Activated B cell treated with CpG ODN at 0.5 μM for 24 hours (primary cell): ENCODE results near the gene FCER1G. TPM values are rescaled to one million over a fixed set of nuclear protein-coding genes. Genes with fewer than 3 reads are reported as not detected.
"Not testable (repeated sequence)": the region's sequence is repeated elsewhere in the genome, so short reads cannot be mapped to it uniquely, and the experiment has no call there.

Experiments
- ATAC-seq: fragments of 200-7000 bp; cut with Tn5 transposase; one replicate; pipeline ENCODE4 v1.10.0; 2021; ENCODE audit warnings: low read depth, mild to moderate bottlenecking, moderate library complexity
- CTCF ChIA-PET: fragments of 350-600 bp; sonication (Branson Sonifier 250); formaldehyde crosslinking; loops from one replicate; lab custom pipeline; 2021; ENCODE audit warnings: antibody characterized with exemption; lab: Charles Lee
- POLR2A ChIA-PET: fragments of 350-600 bp; sonication (Branson Sonifier 250); formaldehyde crosslinking; loops from one replicate; lab custom pipeline; 2021; ENCODE audit warnings: antibody characterized with exemption; lab: Charles Lee
- DNase-seq: peaks from one replicate; pipeline ENCODE4 v3.0.0; 2022
- H3K27ac Mint-ChIP-seq: one replicate; pipeline ENCODE4 v1.8.0; 2020; ENCODE audit warnings: mixed read lengths
- H3K27me3 Mint-ChIP-seq: one replicate; pipeline ENCODE4 v1.8.0; 2021; ENCODE audit warnings: mixed read lengths
- H3K36me3 Mint-ChIP-seq: one replicate; pipeline ENCODE4 v1.8.0; 2021; ENCODE audit warnings: low read depth, mixed read lengths
- H3K4me1 Mint-ChIP-seq: one replicate; pipeline ENCODE4 v1.8.0; 2021; ENCODE audit warnings: mixed read lengths
- H3K4me3 Mint-ChIP-seq: one replicate; pipeline ENCODE4 v1.8.0; 2020; ENCODE audit warnings: mild to moderate bottlenecking, mixed read lengths
- H3K9me3 Mint-ChIP-seq: one replicate; pipeline ENCODE4 v1.8.0; 2020; ENCODE audit warnings: mixed read lengths
- intact Hi-C: fragments of 100-400 bp; cut with micrococcal nuclease; formaldehyde crosslinking; loops from one replicate; pipeline ENCODE4 v1.15.1; 2024
- total RNA-seq: library from RNA; stranded (reverse); gene quantifications from 2 replicates; pipeline ENCODE4 v1.2.3, GENCODE V29; 2022
- TF ChIP-seq, protein P1 (sequence below): fragments of 200-600 bp; IDR thresholded peaks from one replicate; pipeline ENCODE4 v1.8.0; 2022; ENCODE audit warnings: antibody characterized with exemption, mild to moderate bottlenecking

FCER1G gene
- total RNA-seq, 1 donor from 2014 or later: 0.60 TPM

- ATAC-seq (no peak), DNase-seq (no peak)
- Mint-ChIP-seq H3K4me3 (no peak overlapping the region), H3K27me3 (peaks cover 17% of the 10 kb centered on the region), H3K4me1 (no peaks in the 10 kb centered on the region), H3K27ac (no peak overlapping the region), H3K36me3 (no peaks in the 10 kb centered on the region), H3K9me3 (peaks cover 6% of the 10 kb centered on the region)
- intact Hi-C loops: no loop called here
- CTCF ChIA-PET: no interaction called here
- TF ChIP-seq, protein P1, sequence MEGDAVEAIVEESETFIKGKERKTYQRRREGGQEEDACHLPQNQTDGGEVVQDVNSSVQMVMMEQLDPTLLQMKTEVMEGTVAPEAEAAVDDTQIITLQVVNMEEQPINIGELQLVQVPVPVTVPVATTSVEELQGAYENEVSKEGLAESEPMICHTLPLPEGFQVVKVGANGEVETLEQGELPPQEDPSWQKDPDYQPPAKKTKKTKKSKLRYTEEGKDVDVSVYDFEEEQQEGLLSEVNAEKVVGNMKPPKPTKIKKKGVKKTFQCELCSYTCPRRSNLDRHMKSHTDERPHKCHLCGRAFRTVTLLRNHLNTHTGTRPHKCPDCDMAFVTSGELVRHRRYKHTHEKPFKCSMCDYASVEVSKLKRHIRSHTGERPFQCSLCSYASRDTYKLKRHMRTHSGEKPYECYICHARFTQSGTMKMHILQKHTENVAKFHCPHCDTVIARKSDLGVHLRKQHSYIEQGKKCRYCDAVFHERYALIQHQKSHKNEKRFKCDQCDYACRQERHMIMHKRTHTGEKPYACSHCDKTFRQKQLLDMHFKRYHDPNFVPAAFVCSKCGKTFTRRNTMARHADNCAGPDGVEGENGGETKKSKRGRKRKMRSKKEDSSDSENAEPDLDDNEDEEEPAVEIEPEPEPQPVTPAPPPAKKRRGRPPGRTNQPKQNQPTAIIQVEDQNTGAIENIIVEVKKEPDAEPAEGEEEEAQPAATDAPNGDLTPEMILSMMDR: no peak
- POLR2A ChIA-PET: no interaction called here
Observed at GRCh38 chr1:161250829-161251228, 35.7 kb downstream of the FCER1G start.

- ChIA-PET POLR2A (no interaction called here), CTCF (no interaction called here)
- Mint-ChIP-seq H3K36me3 (no peaks in the 10 kb centered on the region), H3K27me3 (peaks cover 22% of the 10 kb centered on the region), H3K9me3 (peaks cover 10% of the 10 kb centered on the region), H3K27ac (no peak overlapping the region), H3K4me3 (no peak overlapping the region), H3K4me1 (no peaks in the 10 kb centered on the region)
- no peak for DNase-seq
- intact Hi-C loops: no loop called here
- ATAC-seq: no peak
- TF ChIP-seq, protein P1: no peak
Observed at GRCh38 chr1:161251579-161251978, 36.5 kb downstream of the FCER1G start.

GRCh38 chr1:161255302-161255701 is 40.2 kb downstream of the FCER1G start:
- CTCF ChIA-PET, DNase-seq, POLR2A ChIA-PET, H3K27ac Mint-ChIP-seq, H3K4me3 Mint-ChIP-seq, H3K36me3 Mint-ChIP-seq, ATAC-seq, intact Hi-C loops: not testable (repeated sequence)
- Mint-ChIP-seq H3K27me3 (peaks cover 49% of the 10 kb centered on the region), H3K4me1 (peaks cover 16% of the 10 kb centered on the region), H3K9me3 (peaks cover 18% of the 10 kb centered on the region)

- CTCF ChIA-PET: not testable (repeated sequence)
- peaks cover 53% of the 10 kb centered on the region for H3K27me3 Mint-ChIP-seq
Observed at GRCh38 chr1:161255955-161256520, 40.9 kb downstream of the FCER1G start.

GRCh38 chr1:161257109-161257508 is 42.0 kb downstream of the FCER1G start:
- ATAC-seq, DNase-seq, H3K36me3 Mint-ChIP-seq, H3K4me3 Mint-ChIP-seq, intact Hi-C loops, H3K27ac Mint-ChIP-seq, POLR2A ChIA-PET: not testable (repeated sequence)
- CTCF ChIA-PET: interaction anchor here (1.5 kb wide), 1 partner anchor 34 kb away, joined by 3 read pairs; no protein-coding TSS in a partner anchor
- H3K9me3 Mint-ChIP-seq: peaks cover 18% of the 10 kb centered on the region
- H3K4me1 Mint-ChIP-seq: peaks cover 30% of the 10 kb centered on the region
- peaks cover 53% of the 10 kb centered on the region for H3K27me3 Mint-ChIP-seq

More at GRCh38 chr1:161255955-161256520, 40.9 kb downstream of the FCER1G start:
- intact Hi-C loops, ATAC-seq, H3K4me3 Mint-ChIP-seq, H3K27ac Mint-ChIP-seq, POLR2A ChIA-PET, H3K36me3 Mint-ChIP-seq, DNase-seq: not testable (repeated sequence)
- Mint-ChIP-seq H3K4me1 (peaks cover 22% of the 10 kb centered on the region), H3K9me3 (peaks cover 18% of the 10 kb centered on the region)

- Mint-ChIP-seq H3K27ac (no peak within 1 kb of the TSS), H3K36me3 (peaks cover 8% of the 10 kb centered on the region), H3K4me3 (peak within 1 kb of the TSS; percentile 73), H3K4me1 (peaks cover 30% of the 10 kb centered on the region), H3K9me3 (peaks cover 18% of the 10 kb centered on the region), H3K27me3 (peaks cover 57% of the 10 kb centered on the region)
- ATAC-seq (peak; percentile 86), DNase-seq (peak; percentile 26)
- POLR2A ChIA-PET: interaction anchor here (0.6 to 1.3 kb wide), 3 partner anchors 9 to 55 kb away, joined by 3 to 4 read pairs (median 3); no protein-coding TSS in a partner anchor
- intact Hi-C loops: no loop called here
- CTCF ChIA-PET: interaction anchor here (1.2 kb wide), 1 partner anchor 68 kb away, joined by 4 read pairs; no protein-coding TSS in a partner anchor
- TF ChIP-seq, protein P1: no peak
Observed at GRCh38 chr1:161258439-161259344, 43.6 kb downstream of the FCER1G start, which contains the start of gene PCP4L1. TSS of gene PCP4L1 (plus strand) at chr1:161258745. CDS start at chr1:161258975, 230 bp downstream.
